ENCODE measurements around the gene DDN.

Gene DDN

GRCh38 chr12:48980953-48981756 lies 18.0 kb downstream of the DDN start:
- H3K4me3 ChIP-seq (replicated peaks; ENCODE audit: low read depth, low read length): peak overlapping the region; percentile 18
- TF ChIP-seq, protein P1, sequence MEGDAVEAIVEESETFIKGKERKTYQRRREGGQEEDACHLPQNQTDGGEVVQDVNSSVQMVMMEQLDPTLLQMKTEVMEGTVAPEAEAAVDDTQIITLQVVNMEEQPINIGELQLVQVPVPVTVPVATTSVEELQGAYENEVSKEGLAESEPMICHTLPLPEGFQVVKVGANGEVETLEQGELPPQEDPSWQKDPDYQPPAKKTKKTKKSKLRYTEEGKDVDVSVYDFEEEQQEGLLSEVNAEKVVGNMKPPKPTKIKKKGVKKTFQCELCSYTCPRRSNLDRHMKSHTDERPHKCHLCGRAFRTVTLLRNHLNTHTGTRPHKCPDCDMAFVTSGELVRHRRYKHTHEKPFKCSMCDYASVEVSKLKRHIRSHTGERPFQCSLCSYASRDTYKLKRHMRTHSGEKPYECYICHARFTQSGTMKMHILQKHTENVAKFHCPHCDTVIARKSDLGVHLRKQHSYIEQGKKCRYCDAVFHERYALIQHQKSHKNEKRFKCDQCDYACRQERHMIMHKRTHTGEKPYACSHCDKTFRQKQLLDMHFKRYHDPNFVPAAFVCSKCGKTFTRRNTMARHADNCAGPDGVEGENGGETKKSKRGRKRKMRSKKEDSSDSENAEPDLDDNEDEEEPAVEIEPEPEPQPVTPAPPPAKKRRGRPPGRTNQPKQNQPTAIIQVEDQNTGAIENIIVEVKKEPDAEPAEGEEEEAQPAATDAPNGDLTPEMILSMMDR (IDR thresholded peaks at IDR 0.05; ENCODE audit: insufficient read depth, low read length, poor library complexity, severe bottlenecking): peak; percentile 10
- peaks cover 23% of the 10 kb centered on the region for H3K27me3 ChIP-seq (replicated peaks; ENCODE audit: control insufficient read depth, insufficient read depth, low read length)
- DNase-seq (ENCODE audit: extremely low read depth, insufficient read length): peak; percentile 54
- no peaks in the 10 kb centered on the region for H3K36me3 ChIP-seq (ENCODE audit: control insufficient read depth, insufficient read depth, low read length)

GRCh38 chr12:48980389-48980952 lies 18.7 kb downstream of the DDN start:
- Histone ChIP-seq H3K4me3 (replicated peaks; ENCODE audit: low read depth, low read length) (no peak overlapping the region; the same call in 1 of the 2 replicates), H3K27me3 (replicated peaks; ENCODE audit: control insufficient read depth, insufficient read depth, low read length) (peaks cover 23% of the 10 kb centered on the region), H3K36me3 (ENCODE audit: control insufficient read depth, insufficient read depth, low read length) (no peaks in the 10 kb centered on the region)
- TF ChIP-seq, protein P1 (IDR thresholded peaks at IDR 0.05; ENCODE audit: insufficient read depth, low read length, poor library complexity, severe bottlenecking): no peak
- DNase-seq (ENCODE audit: extremely low read depth, insufficient read length): no peak

DNA sequence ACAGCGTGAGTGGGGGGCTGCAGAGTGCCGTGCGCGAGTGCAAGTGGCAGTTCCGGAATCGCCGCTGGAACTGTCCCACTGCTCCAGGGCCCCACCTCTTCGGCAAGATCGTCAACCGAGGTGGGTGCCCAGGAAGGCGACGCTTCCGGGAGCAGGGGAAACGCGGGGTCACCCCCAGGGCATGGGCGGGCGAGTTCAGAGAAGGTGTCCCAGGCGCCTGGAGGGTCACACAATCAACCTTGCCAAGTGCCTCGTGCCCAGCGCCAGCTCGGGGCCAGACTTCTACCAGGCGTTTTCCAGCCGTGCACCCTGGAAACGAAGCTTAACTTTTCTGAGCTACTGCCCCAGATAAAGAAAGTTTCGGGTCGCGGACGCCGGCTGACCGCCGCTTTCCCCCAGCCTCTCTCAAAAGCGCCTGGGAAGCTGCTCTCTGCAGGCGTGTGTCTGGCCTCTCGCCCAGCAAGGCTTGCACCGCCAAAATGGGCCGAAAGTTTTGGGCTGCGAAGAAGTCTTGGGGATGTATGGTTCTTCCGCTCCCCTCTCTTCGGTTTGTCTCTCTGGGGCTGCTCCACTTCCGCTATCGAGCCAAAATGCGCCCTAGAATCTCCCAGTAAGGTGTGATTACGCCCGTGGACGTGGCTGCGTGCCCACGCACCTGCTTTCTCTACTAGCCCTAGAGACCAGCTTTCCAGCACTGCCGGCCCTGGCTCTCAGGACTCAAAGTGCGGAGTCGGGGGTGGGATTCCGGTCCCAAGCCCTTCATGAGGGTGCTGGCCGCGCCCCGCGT lies 19.4 kb downstream of the DDN start:
- Histone ChIP-seq H3K36me3 (ENCODE audit: control insufficient read depth, insufficient read depth, low read length) (no peaks in the 10 kb centered on the region), H3K4me3 (replicated peaks; ENCODE audit: low read depth, low read length) (peak overlapping the region; percentile 47), H3K27me3 (replicated peaks; ENCODE audit: control insufficient read depth, insufficient read depth, low read length) (peaks cover 23% of the 10 kb centered on the region)
- no peak for DNase-seq (ENCODE audit: extremely low read depth, insufficient read length)
- TF ChIP-seq, protein P1 (IDR thresholded peaks at IDR 0.05; ENCODE audit: insufficient read depth, low read length, poor library complexity, severe bottlenecking): no peak

- Histone ChIP-seq H3K27me3 (replicated peaks; ENCODE audit: control insufficient read depth, insufficient read depth, low read length) (peaks cover 23% of the 10 kb centered on the region), H3K36me3 (ENCODE audit: control insufficient read depth, insufficient read depth, low read length) (no peaks in the 10 kb centered on the region), H3K4me3 (replicated peaks; ENCODE audit: low read depth, low read length) (peak overlapping the region; percentile 47)
- TF ChIP-seq, protein P1 (IDR thresholded peaks at IDR 0.05; ENCODE audit: insufficient read depth, low read length, poor library complexity, severe bottlenecking): peak; percentile 2
- DNase-seq (ENCODE audit: extremely low read depth, insufficient read length): no peak
Observed at GRCh38 chr12:48978741-48979601, 20.2 kb downstream of the DDN start.

GRCh38 chr12:48978291-48978740 lies 20.9 kb downstream of the DDN start, which contains the start of gene WNT1:
TSS of gene WNT1 (plus strand) at chr12:48978322. CDS start at chr12:48978651, 329 bp downstream.
- TF ChIP-seq, protein P1 (IDR thresholded peaks at IDR 0.05; ENCODE audit: insufficient read depth, low read length, poor library complexity, severe bottlenecking): no peak
- H3K27me3 ChIP-seq (replicated peaks; ENCODE audit: control insufficient read depth, insufficient read depth, low read length): peaks cover 19% of the 10 kb centered on the region
- H3K36me3 ChIP-seq (ENCODE audit: control insufficient read depth, insufficient read depth, low read length): no peaks in the 10 kb centered on the region
- peak within 1 kb of the TSS; percentile 12 for H3K4me3 ChIP-seq (replicated peaks; ENCODE audit: low read depth, low read length)
- DNase-seq (ENCODE audit: extremely low read depth, insufficient read length): no peak

Data from GM06990 (cell line).